NCI-H2196 (cell line): ENCODE data around the gene EEF1AKMT1.
A peak's percentile ranks its signal among the peaks of the same experiment; 100 is the strongest.

ENCODE experiments used
- DNase-seq: peaks from one replicate; lab custom pipeline; 2025; ENCODE audit not compliant: unreplicated experiment; lab: John Stamatoyannopoulos, UW

The EEF1AKMT1 gene

GRCh38 chr13:20773194-20774080 lies at the start of gene EEF1AKMT1:
Gene EEF1AKMT1 (minus strand): TSS chr13:20773961. CDS start chr13:20757598, 16,363 bp downstream.
- DNase-seq, result peak; percentile 87

GRCh38 chr13:20823071-20823470 lies 49.3 kb upstream of the EEF1AKMT1 start:
- no peak for DNase-seq

DNA sequence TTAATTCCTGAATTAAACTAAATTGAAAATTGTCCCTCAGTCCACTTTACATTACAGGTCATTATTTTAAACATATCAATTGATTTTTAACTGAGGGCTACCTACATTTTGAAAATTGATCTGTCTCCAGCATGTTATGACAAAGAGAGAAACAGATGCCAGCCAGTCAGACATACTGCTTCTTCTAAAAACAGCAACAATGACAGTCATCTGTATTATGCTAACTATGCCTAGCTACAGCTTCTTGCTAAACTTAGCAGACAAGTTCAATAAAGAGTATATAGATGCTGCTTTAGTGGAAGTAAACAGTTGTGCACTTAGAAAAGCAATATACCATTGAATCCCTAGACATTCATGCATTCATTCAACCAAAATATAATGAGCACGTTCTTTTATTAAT lies 48.6 kb upstream of the EEF1AKMT1 start:
- no peak for DNase-seq

DNA sequence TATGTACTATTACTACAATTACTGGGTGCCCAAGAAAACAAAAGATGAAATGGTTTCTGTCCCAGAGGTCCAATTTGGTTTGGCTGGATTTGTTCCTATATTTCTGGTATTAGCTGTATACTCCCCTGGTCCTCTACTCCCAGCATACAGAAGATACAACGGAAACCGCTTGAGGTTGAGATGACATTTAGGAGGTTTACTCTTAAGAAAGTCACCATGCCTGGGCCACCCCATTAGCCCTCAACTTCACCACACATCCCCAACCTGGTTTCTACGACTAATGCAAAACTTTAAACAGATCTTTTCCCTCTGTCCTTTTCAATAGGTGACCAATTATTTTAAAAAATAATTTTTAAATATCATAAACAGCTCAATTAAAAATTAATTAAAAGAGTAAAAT lies 46.0 kb upstream of the EEF1AKMT1 start:
- no peak for DNase-seq

DNA sequence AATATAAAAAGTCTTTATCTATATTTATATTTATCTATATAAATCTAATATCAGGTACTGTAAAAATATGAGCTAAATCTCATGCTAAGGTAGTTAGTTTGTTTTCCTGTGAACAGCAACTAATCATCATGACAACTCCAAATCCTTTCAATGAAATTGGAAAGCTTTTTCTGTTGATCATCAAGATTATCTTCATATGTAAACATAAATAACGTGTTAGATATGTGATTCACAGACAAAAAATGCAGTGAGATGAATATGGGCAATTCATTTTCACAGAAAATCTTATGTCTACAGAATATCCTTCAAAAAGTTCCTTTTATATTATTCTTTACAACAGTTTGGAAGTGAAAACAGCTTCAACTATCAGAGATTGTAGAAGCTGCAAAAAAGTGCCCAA lies 41.7 kb upstream of the EEF1AKMT1 start:
- DNase-seq, result no peak

GRCh38 chr13:20814224-20814910 lies 40.6 kb upstream of the EEF1AKMT1 start:
- DNase-seq, result peak; percentile 64

DNA sequence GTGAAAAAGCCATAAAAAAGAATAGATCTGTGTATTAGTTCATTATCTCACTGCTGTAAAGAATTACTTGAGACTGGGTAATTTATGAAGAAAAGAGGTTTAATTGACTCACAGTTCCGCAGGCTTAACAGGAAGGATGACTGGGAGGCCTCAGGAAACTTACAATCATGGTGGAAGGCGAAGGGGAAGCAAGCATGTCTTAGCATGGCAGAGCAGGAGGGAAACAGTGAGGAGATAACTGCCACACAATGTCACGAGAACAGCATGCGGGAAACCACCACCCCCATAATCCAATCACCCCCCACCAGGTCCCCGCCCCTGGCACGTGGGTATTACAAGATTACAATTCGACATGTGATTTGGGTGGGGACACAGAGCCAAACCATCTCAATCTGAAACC lies 39.1 kb upstream of the EEF1AKMT1 start:
- no peak for DNase-seq

GRCh38 chr13:20810808-20811207 lies 37.0 kb upstream of the EEF1AKMT1 start:
- DNase-seq, result no peak

DNA sequence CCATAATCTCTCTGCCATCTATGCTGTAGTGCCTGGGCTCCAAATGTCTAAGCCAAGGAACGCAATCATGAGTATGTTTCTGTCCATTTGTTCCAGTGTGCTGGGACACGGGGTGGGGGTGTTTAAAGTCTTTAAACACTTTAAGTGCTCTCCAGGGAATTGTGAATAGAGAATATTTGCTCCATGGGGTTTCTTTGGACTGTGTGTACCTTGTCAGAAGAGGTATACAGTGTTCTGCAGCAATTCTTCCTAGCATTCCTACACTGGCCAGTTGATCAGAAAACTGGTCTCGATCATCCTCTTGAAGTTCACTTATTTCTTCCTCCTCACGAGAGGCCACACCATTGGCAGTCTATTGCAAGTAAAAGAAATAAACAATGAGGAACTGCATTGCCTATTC lies 35.1 kb upstream of the EEF1AKMT1 start:
- DNase-seq, result no peak

DNA sequence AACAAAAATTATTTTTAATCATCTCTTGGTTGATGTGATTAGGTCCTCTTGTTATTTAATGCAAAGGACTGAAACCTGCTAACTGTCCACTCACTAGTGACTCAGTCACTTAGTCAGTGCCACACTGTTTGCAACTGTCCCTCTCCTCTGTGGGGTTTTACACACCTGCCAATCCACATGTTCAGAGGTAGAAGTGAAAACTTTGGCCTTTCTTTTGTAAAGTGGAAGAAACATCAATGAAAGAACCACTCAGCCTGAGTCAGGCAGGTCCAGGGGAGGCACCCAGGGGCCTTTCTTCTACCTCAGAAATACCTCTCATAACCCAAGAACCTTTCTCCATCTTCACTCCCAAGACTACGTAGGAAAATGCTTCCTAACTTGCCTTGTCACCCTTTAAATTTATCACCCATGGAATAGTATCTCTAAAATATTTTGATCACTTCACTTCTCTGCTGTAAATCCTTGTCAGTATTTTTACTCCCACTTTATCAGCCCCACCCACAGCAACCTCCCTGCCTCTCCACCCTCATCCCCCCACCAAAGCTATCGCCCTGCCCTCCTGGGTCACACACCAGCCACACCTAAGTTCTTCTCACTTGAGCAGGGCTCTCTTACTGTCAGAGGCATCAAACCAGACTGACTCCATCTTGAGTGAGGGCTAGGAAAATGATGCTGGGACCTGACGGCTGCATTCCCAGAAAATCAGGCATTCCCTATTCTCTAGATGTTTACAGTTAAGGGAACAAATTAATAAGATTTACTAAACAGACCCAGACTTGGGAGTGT lies 29.6 kb upstream of the EEF1AKMT1 start:
- no peak for DNase-seq

- DNase-seq, result no peak
Observed at GRCh38 chr13:20801707-20802106, 27.9 kb upstream of the EEF1AKMT1 start.

- DNase-seq, result no peak
Observed at GRCh38 chr13:20799726-20800416, 26.1 kb upstream of the EEF1AKMT1 start.

DNA sequence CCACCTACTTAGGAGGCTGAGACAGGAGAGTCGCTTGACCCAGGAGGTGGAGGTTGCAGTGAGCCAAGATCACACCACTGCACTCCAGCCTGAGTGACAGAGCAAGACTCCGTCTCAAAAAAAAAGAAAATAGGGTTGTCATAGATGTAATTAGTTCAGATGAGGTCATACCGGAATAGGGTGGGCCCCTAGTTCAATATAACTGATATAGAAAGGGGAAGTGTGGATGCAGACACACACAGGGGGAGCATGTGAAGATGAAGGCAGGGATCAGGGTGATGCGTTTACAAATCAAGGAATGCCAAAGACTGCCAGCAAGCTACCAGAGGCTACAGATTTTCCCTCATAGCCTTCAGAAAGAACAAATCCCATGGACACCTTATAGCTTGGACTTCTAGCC lies 24.3 kb upstream of the EEF1AKMT1 start:
- no peak for DNase-seq

DNA sequence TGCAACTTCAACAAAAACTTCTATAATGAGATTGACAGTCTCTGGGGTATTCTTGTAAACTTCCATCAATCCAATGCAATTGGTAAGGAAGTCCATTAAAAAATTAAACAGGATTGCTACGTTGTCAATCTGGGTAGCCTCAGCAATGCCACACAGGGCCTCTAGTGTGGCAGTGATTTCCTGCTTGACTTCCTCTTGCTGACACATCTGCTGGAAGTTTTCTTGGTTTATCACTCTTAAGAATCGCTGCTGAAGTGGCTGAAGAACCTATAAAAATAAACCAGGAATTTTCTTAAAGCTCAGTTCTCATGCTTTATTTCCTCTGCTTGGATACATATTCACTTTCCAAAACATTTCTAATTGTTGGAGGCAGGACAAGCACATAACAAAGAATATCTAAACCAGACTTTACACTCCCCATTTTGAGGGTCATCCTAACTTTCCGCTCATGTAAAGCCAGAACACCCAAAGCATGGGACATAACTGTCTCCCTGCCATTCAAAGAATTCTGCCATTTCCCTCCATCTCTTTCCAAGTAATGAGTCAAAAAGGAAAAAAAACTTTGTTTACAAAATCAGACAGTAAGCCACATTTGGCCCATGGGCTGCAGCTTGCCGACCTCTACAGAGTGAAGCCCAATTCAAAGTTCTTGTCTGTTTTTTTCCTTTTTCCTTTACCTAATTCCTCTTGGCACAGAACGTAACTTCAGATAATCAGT lies 23.2 kb upstream of the EEF1AKMT1 start:
- DNase-seq, result no peak

GRCh38 chr13:20789665-20790064 lies 15.9 kb upstream of the EEF1AKMT1 start:
- no peak for DNase-seq

DNA sequence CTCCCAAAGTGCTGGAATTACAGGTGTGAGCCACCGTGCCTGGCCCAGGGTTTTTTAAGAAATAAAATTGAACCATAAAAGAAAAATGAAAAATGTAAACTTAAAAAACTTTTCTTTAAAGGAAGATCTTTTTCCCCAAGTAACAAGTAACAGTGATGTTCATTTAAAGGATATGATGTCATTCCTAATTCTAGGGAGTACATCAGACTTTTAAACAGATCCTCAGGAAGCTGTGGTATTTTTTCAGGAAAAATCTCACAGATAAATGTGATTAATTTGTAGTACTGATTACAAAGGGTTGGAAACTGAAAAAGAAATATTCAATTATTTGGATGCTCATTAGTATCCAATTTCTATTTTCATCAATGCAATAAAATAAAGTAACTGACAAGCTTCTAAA lies 14.6 kb upstream of the EEF1AKMT1 start:
- no peak for DNase-seq

DNA sequence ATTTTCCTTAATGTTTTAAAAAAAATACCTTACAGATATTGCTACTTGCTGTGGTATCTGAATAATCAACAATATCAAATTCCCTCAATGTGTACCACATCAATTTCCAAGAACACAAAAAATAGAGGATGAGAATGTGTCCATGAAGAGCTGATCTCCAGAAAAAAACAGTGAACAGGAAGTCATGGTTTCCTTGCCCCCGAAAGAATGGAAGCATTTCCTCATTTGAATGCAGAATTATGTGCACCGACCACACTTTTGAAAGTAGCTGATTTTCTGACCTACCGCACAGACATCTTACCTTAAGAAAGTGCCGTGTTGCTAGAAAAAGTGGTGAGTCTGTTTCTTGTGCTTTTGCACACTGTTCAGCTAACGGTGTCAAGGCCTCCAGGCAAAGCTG lies 13.4 kb upstream of the EEF1AKMT1 start:
- DNase-seq, result no peak

DNA sequence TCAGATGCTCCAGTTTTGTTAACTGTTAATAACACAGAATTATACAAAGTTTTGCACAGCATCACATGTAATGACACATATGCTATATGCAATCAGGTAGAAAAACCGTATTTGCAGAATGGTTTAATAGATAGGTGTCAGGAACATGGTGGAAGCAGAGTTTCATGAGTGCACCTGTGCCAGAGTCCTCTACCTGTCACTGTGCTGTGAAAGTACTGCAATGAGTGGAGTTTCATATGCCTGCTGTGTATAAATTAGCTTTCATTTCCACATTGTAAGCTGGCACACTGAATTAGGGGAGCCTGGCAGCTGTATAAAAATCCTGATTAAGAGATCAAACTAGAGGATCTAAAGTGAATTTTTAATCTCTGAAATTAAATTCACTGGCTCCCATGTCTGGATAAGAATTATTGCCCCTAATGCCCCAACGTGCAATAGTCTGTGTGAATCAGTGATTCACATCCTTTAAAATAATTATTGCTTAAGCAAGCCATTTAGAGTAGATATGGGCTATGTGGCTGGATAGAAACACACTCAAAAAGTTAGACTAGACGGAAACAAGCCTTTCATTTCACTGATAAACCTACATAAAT lies 8.5 kb upstream of the EEF1AKMT1 start:
- DNase-seq, result no peak

GRCh38 chr13:20780317-20780716 lies 6.6 kb upstream of the EEF1AKMT1 start:
- no peak for DNase-seq

GRCh38 chr13:20779405-20779804 lies 5.6 kb upstream of the EEF1AKMT1 start:
- DNase-seq, result no peak
